SW480 (cell line): ENCODE results near the gene KSR1.

Experiments
- DNase-seq: peaks from one replicate; pipeline ENCODE4 v3.0.0-alpha.2; 2016; ENCODE audit warnings: low spot score

KSR1 gene

DNA sequence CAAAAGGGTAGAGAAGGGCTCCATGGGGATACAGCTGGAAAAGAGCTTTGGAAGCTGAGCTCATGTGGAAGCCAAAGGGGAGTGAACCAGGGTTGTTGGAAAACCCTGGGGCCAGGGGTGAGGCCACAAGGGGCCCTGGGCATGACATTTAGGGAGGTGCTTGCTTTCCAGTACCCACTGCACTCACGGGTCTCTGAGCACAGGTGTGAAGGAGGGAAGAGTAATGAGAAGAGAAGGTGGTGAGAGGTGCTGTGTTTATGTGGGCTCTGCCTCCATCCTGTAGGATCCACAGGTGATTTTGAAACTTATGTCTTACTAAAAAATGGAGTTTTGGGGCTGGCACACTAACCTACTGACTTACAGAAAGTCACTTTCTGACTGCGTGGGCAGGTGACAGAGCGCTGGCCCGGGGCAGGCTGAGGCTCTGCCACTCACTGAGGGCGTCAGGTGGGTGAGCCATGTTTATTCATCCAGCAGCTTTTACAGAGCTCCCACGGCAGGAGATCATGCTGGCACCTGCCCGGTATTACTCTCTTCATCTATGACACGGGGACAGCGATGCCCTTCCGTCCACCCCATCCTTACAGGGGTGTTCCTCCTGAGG is 18.9 kb downstream of the KSR1 start:
- DNase-seq, result no peak

- DNase-seq, result no peak
Measured at GRCh38 chr17:27475981-27476895, 20.0 kb downstream of the KSR1 start.

- no peak for DNase-seq
Measured at GRCh38 chr17:27477050-27477888, 21.0 kb downstream of the KSR1 start.

- DNase-seq, result no peak
Measured at GRCh38 chr17:27477971-27478684, 21.9 kb downstream of the KSR1 start.

DNA sequence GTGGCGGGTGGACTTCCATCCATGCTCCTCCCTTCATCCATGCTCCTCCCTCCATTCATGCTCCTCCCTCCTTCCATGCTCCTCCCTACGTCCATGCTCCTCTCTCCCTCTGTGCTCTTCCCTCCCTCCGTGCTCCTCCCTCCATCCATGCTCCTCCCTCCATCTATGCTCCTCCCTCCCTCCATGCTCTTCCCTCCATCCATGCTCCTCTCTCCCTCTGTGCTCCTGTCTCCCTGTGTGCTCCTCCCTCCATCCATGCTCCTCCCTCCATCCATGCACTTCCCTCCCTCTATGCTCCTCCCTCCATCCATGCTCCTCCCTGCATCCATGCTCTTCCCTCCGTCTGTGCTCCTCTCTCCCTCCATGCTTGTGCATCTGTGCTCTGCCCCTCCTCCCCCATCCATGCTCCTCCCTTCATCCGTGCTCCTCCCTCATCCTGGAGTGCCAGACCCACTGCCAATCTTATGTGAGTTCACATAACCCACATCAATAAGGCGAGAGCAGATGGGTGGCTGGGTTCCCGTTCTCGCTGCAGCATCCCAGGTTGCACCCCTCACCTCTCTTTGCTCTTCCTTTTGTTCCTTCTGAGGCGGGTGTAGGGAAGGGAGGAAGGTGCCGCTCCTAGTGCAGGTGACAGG is 22.8 kb downstream of the KSR1 start:
- no peak for DNase-seq

DNA sequence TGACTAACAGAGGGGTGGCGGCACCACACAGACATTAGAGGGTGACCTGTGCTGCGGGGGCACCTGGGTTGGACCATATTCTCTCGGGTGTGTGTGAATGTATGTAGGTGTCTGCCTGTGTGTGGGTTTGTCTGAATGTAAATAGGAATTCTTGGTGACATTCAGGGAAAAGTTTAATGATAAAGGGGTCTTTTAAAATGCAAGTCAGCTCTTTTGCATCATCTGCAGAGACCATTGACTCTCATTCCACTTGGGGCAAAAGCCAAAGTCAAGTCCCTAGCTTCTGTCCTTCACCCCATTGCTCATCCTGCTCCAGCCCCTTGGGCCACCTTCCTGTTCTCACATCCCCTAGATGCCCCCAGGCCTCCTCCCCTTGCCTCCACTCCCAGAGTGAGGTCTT is 23.6 kb downstream of the KSR1 start:
- DNase-seq, result no peak

GRCh38 chr17:27480699-27481098 is 24.5 kb downstream of the KSR1 start:
- no peak for DNase-seq

- no peak for DNase-seq
Measured at GRCh38 chr17:27481327-27481726, 25.1 kb downstream of the KSR1 start.

DNA sequence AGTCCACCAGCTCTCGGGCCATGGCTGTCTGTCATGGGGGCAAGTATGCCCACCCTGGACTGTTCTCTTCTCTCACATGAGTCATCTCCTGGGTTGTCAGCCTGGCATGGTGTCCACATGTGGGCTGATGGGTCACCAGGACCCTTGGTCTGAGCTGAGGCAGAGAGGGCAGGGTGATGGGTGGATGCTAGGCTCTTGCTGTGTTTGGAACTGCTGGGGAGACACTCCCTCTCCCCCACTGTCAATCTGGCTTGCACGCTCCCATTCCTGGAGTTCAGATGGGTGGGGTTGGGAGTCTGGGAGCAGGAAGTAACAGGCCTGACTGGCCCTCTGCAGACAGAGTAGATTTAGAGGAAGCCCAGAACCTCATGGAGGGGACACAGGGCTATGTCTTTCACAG is 28.9 kb downstream of the KSR1 start:
- no peak for DNase-seq

DNA sequence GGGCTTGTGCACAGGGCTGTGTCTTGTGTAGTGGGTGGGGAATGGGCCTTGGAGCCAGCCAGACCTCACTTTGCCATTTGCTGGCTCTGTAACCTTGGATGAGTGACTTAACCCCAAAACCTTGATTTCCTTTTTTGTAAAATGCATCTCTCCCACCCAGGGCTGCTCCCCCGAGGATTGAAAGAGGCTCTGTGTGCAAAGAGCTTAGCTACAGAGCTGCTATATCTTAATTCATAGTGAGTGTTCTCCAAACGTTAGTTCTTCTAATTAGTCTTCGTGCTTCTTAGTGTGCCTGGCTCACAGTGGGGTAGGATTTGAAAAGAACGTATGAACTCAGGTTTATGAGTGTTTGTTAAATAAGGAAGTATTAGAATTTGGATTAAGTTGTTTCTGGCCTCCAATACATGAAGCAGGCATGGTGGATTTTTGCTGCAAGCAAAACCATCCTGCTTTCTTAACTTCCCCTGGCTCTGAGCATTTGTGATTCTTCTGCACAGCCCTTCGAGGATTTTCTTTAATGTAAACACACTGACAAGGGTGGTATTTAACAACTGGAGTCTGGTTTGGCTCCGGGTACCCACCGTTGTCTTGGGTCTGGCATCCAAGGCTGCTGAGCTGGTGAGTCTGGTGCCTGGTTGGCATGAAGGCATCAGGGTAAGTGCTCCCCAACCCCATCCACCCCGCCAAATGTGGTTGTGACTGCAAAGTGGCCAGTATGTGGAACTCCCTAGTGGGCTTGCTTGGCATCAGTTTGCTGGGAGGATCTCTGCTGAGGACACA is 29.7 kb downstream of the KSR1 start:
- no peak for DNase-seq

- DNase-seq, result no peak
Measured at GRCh38 chr17:27486741-27487140, 30.5 kb downstream of the KSR1 start.

- no peak for DNase-seq
Measured at GRCh38 chr17:27488231-27488630, 32.0 kb downstream of the KSR1 start.

DNA sequence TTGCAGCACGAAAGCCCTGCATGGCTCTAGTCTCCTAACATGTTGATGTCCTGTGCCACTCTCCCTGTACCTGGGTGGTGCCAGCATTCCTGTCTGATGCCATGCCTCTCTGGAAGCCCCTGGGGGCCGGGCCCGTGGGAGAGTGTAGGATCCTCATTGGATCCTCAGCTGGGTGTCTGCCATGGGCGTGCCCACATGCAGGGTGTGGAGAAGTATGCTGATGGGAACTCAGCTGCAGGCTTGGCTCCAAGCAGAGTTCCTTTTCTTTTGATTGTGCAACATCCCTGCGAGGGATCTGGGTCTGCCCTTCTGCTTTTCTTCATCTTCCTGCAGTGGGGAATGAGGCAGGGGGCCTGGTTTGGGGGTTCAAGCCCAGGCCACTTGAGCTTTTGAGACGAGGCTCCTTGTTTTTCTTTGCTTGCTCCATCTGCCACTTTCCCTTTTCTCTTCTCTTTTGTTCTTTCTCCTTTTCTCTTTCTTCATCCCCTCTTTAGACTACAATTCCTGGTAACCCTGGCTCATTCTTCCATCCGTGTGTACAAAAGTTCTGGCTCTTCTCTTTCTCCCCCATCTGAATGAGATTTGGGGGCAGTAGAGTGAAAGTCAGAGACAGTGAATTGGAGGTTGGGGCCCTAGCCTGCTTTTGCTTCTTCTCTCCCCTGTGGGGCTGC is 32.9 kb downstream of the KSR1 start:
- peak; percentile 18 for DNase-seq

DNA sequence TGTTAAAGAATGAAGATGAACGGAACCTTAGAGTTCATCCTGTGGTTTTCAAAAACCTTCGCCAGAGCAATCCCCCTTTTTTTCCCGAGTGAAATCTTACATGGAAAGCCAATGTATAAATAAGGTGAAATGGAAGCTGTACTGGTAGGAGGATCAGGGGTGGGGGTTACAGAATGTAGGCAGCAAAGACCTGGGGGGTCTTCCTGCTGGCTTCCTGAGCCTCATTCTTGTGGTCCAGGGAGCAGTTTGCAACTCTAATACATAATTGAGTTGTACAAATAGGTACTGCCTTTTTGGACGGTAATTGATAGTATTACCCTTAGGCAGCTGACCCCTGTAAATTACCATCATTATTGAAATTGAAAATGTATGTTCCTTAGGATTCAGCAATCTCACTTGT is 34.1 kb downstream of the KSR1 start:
- no peak for DNase-seq

DNA sequence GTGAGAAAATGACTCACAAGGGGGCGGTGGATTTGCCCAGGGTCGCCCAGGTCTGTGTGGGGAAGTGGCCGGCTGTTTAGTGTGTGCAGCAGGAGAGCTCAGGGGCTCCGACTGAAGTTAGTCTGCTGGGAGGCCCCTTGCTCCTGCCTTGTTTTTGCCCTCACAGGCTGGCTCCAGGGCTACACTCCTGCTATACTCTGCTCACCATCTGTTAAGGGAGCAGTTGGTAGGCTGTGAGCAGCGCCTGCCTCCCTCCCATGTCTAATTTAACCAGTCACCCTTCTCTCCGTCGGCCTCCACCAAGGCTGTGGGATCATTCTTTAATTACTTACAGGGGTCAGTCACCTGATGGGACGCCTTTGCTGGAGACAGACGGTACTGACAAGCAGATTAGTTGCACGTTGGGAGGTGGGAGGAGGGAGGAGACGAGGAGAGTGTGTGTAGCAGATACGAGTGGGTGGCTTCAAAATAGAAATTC is 35.5 kb downstream of the KSR1 start:
- no peak for DNase-seq

GRCh38 chr17:27492470-27492869 is 36.2 kb downstream of the KSR1 start:
- DNase-seq, result no peak

DNA sequence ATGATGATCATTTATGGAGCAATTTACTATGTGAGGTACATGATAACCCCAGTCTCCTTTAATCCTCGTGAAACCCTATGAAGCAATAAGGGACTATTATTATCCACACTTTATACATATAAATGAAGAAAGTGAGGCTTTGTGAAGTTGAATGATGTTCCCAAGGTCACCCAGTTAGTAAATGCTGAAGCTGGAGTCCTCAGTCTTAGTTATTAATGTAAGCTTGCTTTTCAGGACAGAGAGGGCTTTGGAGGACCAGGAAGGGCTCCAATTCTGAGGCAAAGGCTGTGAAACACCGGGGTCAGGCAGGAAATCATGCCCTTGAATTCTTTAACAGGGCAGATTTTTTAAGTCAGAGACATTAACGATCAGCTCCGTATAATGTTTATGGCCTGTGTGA is 36.8 kb downstream of the KSR1 start:
- DNase-seq, result no peak

GRCh38 chr17:27494192-27495091 is 38.2 kb downstream of the KSR1 start:
- DNase-seq, result peak; percentile 52

DNA sequence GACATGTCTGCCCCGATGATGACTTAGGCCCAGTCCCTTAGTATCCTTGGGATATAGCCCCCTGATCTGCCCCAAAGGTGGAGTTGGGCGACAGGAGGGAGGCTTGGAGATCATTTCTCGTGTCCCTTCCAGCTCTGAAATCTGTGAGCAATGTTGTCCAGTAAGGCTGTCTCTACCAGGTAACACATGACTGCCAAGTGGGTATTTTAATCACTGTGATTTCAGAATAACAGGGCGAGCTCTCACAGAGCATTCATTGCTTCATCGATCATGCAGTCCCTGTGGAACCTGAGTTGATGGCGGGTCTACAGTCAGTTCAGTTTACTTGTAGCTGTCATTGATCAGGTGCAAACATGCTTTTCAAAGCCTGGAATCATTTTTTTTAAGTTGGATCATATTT is 39.2 kb downstream of the KSR1 start:
- DNase-seq, result no peak
